NCI-H524 (cell line): ENCODE results near the gene TSEN54.
"Not testable (repeated sequence)": the region's sequence is repeated elsewhere in the genome, so short reads cannot be mapped to it uniquely, and the experiment has no call there.

Experiments used
- DNase-seq, 2 experiments: peaks; one replicate each; lab custom pipeline; 2025; lab: John Stamatoyannopoulos, UW

TSEN54 gene

GRCh38 chr17:75518201-75518600 lies 1.9 kb downstream of the TSEN54 start:
- DNase-seq: no peak

- no peak for DNase-seq
Observed at GRCh38 chr17:75518983-75519537, 2.7 kb downstream of the TSEN54 start.

DNA sequence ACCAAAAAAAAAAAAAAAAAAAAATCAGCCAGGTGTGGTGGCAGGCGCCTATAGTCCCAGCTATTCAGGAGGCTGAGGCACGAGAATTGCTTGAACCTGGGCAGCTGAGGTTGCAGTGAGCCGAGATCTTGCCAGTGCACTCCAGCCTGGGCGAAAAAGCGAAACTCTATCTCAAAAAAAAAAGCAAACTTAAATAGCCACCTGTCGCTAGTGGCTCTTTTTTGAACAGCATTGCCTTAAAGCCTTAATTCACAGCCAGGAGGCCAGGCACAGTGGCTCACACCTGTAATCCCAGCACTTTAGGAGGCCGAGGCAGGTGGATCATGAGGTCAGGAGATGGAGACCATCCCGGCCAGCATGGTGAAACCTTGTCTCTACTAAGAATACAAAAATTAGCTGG lies 4.1 kb downstream of the TSEN54 start:
- DNase-seq: not testable (repeated sequence)

- DNase-seq: no peak
Observed at GRCh38 chr17:75521290-75521689, 5.0 kb downstream of the TSEN54 start.

DNA sequence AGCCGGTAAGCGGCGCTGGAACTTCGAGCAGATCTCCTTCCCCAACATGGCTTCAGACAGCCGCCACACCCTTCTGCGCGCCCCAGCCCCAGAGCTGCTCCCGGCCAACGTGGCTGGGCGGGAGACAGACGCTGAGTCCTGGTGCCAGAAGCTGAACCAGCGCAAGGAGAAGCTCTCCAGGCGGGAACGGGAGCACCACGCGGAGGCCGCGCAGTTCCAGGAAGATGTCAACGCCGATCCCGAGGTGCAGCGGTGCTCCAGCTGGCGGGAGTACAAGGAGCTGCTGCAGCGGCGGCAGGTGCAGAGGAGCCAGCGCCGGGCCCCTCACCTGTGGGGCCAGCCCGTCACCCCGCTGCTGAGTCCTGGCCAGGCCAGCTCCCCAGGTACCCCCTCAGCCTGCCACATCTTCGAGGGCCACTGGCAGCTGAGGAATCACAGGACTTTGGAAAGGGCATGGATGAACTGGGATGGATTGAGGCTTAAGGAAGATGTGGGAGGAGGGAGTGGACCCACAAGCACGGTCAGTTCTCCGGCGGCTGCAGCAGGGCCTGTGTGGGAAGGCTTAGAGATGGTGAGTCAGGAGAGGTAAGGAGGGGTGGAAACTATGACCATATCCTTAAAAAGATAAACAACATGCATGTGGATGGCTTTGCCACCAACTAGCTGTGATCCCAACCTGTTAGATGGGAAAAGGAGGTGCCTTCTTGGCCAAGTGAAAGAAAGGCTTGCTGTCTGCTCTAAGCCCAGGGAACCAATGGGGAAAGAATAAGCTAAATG lies 5.8 kb downstream of the TSEN54 start:
- no peak for DNase-seq

- no peak for DNase-seq
Observed at GRCh38 chr17:75523647-75524046, 7.3 kb downstream of the TSEN54 start.

DNA sequence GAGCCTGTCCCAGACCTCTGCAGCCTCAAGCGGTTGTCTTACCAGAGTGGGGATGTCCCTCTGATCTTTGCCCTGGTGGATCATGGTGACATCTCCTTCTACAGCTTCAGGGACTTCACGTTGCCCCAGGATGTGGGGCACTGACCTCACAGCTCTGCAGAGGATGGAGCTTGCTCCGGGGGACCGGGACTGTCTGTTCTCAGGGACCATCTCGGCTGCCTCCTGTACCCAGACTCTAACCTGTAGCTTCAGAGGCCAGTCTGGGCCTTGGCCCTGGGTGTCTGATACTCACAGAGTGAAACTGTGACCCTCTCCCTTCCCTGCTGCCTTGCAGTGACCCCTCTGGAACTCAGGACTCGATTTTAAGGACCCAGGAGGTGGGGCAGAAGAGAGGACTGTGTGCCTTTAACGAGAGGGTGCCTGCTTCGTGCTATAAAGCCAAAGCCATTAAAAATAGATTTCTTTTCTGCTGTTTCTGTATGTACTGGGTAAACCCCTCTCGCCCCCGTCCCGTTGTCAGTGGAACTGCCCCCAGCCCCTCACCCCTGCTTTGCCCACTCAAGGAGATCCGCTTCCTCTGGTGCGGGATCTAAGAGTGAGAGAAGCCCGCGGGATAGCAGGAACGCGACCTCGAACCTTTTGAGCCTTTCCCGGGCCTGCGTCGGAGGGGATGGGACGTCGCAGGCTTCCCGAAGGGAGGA lies 8.1 kb downstream of the TSEN54 start:
- no peak for DNase-seq

- DNase-seq: peak; percentile 92 to 96
Observed at GRCh38 chr17:75524970-75525805, 8.9 kb downstream of the TSEN54 start, which contains the start of gene LLGL2. TSS of gene LLGL2 (plus strand) at chr17:75525697. CDS start at chr17:75543427, 17,730 bp downstream.

DNA sequence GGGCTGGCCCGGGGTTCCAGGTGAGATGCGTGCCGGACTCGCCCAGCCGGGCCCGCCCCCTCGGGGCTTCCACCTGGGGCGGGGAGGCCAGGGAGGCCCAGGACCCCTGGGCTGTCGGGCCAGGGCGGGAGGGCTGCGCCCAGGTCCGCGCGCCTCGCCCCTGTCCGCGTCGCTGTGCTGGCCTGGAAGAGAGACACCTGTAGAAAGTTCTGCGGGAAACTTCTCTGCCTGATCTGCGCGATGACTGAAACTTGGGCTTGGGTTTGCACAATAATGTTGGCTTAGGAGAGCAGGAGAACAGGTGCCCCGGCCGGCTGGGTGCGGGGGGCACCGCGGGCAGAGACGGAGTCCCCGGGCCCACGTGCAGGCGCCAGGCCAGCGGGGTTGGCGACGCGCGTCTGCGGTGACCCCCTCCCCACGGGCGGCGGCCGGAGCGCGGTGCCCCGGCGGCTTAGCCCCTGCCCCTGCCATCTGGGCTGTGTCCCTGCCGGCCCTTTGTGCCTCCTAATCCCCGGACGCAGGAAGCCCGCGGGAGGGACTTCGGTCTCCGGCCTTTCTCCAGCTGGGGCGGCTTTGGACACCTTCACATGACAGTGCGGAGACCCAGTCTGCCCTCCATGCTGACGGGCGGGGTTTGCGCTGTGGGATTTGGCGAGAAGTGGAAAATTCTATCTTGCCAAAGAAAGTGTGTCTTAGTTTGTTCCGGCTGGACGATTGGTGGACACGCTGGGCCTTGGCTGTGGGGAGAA lies 9.7 kb downstream of the TSEN54 start:
- peak in 1 of 2 experiments; percentile 54 for DNase-seq

GRCh38 chr17:75526555-75527270 lies 10.4 kb downstream of the TSEN54 start:
- no peak for DNase-seq

DNA sequence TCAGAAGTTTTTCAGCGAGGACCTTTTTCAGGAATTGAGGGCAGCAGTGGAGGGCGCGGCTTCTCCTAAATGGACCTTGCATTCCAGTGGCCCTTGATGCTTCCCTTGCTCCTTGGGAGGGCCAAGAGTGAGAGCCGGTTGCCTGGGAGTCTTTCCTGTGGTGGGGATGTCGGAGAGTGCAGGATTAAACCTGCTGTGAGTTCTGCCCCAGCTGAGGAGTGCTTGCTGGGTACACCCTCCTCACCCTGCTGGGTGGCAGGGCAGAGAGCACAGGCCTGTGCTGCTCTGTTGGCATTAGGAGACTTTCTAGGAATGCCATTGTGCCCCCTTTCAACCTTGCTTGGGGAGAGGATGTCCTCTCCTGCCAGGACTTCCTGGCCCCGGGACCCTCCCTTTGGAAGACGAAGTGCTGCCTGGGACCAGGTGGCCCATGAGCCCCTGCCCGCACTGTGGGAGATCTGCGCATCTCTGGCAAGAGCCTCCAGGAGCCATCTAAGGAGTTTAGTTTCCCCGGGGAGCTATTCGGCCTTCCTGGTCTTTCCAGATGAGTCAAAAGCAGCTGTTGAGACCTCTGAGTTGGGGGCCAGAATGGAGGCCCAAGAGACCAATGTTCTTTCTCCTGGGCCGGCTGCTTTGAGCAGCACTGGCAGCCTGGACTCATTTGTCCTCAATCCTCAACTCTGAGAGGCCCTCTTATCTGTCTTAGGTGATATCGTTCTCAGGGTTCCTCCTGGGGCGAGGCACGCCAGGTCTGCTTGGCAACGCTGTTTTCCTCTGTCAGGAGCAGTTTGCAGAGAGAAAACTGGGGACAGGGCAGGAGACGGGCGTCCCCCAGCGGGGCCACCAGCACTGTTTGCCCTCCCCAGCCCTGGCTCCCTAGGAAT lies 14.8 kb downstream of the TSEN54 start:
- DNase-seq: no peak

- no peak for DNase-seq
Observed at GRCh38 chr17:75531721-75532072, 15.4 kb downstream of the TSEN54 start.

GRCh38 chr17:75535119-75535537 lies 18.8 kb downstream of the TSEN54 start:
- no peak for DNase-seq

- no peak for DNase-seq
Observed at GRCh38 chr17:75535871-75536270, 19.5 kb downstream of the TSEN54 start.

DNA sequence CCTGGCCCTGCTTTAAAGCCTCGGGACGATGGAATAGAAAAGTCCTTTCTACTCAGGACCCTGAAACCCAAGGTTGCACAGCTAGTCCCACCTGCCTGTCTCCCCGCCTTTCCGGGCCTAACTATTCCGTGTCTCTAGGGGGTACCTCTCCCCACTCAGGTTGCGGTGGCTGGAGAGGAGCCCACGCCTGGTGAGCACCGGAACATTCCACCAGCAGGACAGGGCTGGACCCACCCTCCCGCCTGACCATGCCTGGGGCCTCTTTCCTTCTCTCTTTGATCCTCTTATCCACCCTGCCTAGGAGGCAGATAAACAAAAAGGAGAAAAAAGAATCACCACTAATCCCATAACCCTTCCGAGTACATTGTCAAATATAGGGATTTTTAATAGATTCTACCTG lies 20.0 kb downstream of the TSEN54 start:
- DNase-seq: no peak

DNA sequence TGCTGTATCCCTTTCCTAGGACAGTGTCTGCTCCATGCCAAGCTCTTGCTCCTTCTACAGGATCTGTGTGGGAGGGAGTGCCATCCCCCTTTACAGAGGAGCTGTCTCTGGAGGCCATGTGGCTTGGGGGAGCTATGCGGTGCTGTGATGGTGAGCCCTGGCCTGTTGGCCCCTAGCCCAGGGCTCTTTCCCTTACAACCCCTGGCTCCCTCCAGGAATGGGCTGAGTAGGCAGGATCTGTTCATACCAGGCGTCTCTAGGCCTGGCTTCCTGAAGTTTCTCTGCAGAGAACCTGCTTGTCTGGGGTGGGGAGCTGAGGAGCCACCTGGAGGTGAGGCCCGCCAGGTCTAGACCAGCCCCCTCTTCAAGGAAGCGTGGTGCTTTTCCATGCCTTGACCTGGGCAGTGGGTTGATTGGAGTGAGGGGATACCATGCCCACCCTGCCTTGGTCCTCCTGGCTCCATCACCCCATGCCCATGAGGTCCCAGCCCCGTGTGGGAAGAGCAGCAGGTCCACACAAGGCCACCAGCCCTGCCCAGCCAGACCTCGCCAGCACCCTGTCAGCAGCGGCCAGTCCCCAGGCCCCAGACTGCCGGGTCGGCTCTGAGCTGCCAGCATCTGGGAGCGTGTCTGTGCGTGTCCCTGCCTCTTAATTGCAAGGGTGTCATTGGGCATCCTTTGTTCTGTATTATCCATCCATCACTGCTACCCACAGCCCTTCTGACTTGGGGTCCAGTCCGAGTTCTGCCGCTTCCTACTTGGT lies 23.8 kb downstream of the TSEN54 start:
- no peak for DNase-seq

DNA sequence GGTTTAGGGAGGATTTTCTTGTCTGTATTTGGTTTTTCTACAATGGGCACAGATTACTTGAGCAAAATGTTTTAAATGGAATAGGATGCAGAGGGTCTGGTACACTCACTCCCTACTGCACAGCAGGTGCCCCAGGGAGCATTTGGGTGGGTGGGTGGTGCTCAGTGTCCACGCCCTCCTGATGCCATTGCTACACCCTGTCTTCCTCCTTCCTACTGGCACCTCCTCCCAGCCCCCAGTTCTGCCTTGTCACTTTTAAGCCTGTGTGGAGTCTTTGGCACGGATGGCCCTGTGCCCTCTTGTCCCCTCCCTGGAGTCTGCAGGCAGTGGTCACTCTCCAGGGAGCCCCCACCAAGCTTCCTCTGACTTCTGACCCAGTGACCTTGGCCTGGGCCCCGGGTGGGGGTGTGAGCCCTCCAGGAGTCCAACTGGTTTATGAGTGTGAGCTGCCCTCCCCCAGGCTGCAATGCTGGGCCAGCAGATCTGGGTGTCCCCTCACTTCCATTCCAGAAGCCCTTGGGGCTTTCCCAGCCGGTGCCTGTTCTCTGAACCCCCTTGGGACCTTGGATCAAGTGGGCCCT lies 24.7 kb downstream of the TSEN54 start:
- no peak for DNase-seq

GRCh38 chr17:75542229-75542628 lies 25.9 kb downstream of the TSEN54 start:
- no peak for DNase-seq
